Muscle layer of duodenum (tissue), 2 donors: Measurements from ENCODE around the gene SMC1B.
A peak's percentile ranks its signal among the peaks of the same experiment; 100 is the strongest.

ENCODE experiments used
- H3K27ac ChIP-seq: one replicate; pipeline ENCODE4 v1.7.0; 2013; ENCODE audit warnings: mild to moderate bottlenecking, low read length
- H3K27me3 ChIP-seq: one replicate; pipeline ENCODE4 v1.7.0; 2013; ENCODE audit warnings: low read depth, mild to moderate bottlenecking, control low read depth, low read length
- H3K36me3 ChIP-seq, 2 donors: one replicate each; pipeline ENCODE4 v1.7.0; 2013; ENCODE audit warnings: low read length in 2 of 2, control low read depth in 1 of 2, mild to moderate bottlenecking in 1 of 2; ENCODE audit not compliant: insufficient read depth in 2 of 2, control insufficient read depth in 1 of 2
- H3K4me1 ChIP-seq, 2 donors: one replicate each; pipeline ENCODE4 v1.7.0; 2013; ENCODE audit warnings: low read length in 2 of 2, mild to moderate bottlenecking in 2 of 2, control low read depth in 1 of 2, moderate library complexity in 1 of 2; ENCODE audit not compliant: insufficient read depth in 2 of 2, control insufficient read depth in 1 of 2
- H3K4me3 ChIP-seq, 2 donors: one replicate each; pipeline ENCODE4 v1.7.0; 2013; ENCODE audit warnings: low read length in 2 of 2, low read depth in 1 of 2, mild to moderate bottlenecking in 1 of 2
- H3K9me3 ChIP-seq, 2 donors: one replicate each; pipeline ENCODE4 v1.7.0; 2013; ENCODE audit warnings: low read length in 2 of 2, control low read depth in 1 of 2, mild to moderate bottlenecking in 1 of 2; ENCODE audit not compliant: control insufficient read depth in 1 of 2
- donor health status: healthy.

Gene SMC1B

GRCh38 chr22:45316796-45317526 lies 96.4 kb downstream of the SMC1B start:
- no peaks in the 10 kb centered on the region for H3K36me3 ChIP-seq
- no peaks in the 10 kb centered on the region for H3K9me3 ChIP-seq
- H3K27ac ChIP-seq = peak overlapping the region; percentile 67
- H3K4me3 ChIP-seq = no peak overlapping the region
- H3K4me1 ChIP-seq = peaks cover 11 to 18% of the 10 kb centered on the region in 2 donors
- H3K27me3 ChIP-seq = no peaks in the 10 kb centered on the region

DNA sequence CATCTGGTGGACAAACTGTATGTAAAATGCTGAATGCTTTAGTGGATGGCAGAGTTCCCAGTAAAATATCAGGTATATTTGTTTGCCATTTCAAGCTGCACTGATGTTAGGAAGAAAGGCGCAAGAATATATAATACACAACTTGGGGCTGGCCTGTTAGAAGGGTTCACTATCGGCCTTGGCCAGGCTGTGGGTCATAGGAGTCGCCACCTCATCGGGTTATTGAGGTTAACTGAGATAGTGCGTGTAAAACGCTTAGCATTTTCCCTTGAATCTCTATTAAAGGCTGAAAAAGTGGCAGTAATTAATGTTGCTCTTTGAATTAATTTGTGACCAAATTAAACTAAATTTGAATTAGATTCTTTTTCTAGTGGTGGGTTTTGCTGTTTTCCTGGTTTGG lies 98.6 kb downstream of the SMC1B start:
- H3K4me1 ChIP-seq = peaks cover 16 to 28% of the 10 kb centered on the region in 2 donors
- no peak overlapping the region for H3K4me3 ChIP-seq
- no peaks in the 10 kb centered on the region for H3K36me3 ChIP-seq
- no peak overlapping the region for H3K27ac ChIP-seq
- no peaks in the 10 kb centered on the region for H3K9me3 ChIP-seq
- H3K27me3 ChIP-seq = no peaks in the 10 kb centered on the region

DNA sequence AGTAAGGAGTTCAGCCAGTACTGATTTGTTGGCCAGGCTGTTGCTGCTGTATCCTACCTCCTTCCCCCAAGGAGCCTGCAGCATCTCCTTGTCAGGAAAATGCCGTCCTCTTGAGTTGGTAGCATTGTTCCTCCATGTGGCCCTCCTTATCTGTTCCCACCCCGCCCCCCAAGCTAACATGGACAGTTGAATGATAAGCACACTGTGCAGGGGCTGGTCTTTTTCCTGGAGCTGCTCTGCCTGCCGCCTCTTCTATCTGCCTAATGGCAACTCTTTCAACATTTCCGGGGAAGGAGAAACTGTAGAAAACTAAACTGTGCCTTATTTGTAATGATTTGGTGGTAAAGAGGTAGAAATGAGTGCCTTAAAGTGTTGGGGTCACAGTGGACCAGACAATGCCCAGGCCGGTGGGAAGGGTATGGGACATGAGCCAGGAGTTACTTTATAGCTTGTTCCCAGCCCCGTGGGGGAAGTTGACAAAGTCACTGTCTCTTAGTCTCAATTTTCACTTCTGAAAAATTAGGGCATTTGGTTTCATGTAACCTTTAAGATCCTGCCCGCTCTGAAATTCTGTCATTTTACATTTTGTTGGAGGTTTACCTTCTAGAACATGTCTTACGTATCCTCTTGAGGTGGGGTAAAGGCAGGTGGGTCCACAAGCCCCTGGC lies 99.2 kb downstream of the SMC1B start:
- Histone ChIP-seq H3K27ac (no peak overlapping the region), H3K4me1 (peaks cover 16 to 30% of the 10 kb centered on the region in 2 donors)

DNA sequence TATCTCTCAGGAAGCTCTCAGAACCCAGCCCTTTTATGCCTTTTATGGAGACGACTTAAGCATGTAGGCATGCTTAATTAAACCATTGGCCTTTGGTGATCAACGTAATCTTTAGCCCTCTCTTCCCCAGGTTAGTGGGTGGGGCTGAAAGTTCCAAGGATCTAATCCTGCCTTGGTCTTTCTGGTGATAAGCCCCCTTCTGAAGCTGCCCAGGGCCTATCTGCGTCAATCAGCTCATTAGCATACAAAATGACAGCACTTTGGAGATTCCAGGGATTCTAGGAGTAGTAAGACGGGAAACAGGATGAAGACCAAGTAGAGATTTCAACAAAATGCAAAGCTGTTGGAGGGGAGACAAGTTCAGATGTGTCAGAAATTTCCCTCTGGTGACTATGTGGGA lies 100.5 kb downstream of the SMC1B start:
- Histone ChIP-seq H3K4me3 (no peak overlapping the region), H3K9me3 (no peaks in the 10 kb centered on the region), H3K36me3 (no peaks in the 10 kb centered on the region), H3K27me3 (no peaks in the 10 kb centered on the region), H3K4me1 (peaks cover 10 to 24% of the 10 kb centered on the region in 2 donors), H3K27ac (no peak overlapping the region)

More for the DNA sequence above, 99.2 kb downstream of the SMC1B start:
- H3K4me3 ChIP-seq = no peak overlapping the region
- H3K27me3 ChIP-seq = no peaks in the 10 kb centered on the region
- no peaks in the 10 kb centered on the region for H3K9me3 ChIP-seq
- H3K36me3 ChIP-seq = no peaks in the 10 kb centered on the region

DNA sequence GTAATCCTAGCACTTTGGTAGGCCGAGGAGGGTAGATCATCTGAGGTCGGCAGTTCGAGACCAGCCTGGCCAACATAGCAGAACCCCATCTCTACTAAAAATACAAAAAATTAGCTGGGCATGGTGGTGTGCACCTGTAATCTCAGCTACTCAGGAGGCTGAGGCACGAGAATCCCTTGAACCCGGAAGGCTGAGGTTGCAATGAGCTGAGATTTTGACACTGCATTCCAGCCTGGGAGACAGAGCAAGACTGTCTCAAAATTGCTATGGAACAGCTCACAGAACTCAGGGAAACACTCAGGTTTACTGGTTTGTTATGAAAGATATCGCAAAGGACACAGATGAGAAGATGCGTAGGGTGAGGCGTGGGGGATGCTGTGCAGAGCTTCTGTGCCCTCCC lies 101.0 kb downstream of the SMC1B start:
- Histone ChIP-seq H3K9me3 (no peaks in the 10 kb centered on the region), H3K36me3 (no peaks in the 10 kb centered on the region), H3K4me3 (no peak overlapping the region)

GRCh38 chr22:45310977-45311531 lies 102.3 kb downstream of the SMC1B start:
- Histone ChIP-seq H3K9me3 (no peaks in the 10 kb centered on the region), H3K4me1 (peaks cover 5 to 18% of the 10 kb centered on the region in 2 donors), H3K4me3 (peak overlapping the region; percentile 74 to 86), H3K36me3 (no peaks in the 10 kb centered on the region), H3K27ac (peak overlapping the region; percentile 39), H3K27me3 (no peaks in the 10 kb centered on the region)

More for the DNA sequence above, 101.0 kb downstream of the SMC1B start:
- Histone ChIP-seq H3K4me1 (peaks cover 6 to 20% of the 10 kb centered on the region in 2 donors), H3K27me3 (no peaks in the 10 kb centered on the region), H3K27ac (no peak overlapping the region)

DNA sequence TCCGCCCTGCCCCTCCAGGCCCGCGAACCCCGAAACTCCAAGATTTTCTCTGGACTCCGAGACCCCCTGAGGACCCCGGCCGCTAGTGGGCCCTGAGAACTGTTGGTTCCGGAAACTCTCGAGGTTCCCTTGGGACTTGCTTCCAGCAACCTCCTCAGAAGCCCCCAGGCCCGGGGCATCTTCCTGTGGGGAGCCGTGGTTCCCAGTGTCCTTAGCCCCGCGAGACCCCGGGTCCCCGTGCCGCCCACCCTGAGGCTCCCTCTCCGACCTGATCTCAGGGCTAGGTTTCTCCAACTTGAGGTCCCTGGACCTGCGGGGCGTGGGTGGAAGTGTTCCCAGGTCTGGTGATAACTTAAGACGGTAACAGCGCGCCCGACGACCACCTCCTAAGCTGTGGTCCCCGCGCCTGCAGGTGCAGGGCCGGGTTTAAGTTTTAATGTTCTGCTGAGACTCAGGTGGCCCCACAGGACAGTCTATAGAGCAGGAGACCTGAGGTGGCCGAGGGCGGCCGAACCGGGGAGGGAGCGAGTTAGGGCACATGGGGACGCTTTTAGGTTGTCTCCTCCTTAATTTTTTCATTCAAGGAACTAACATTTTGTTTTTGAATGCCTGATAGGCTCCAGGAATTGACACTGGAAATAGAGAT lies 102.9 kb downstream of the SMC1B start:
- H3K36me3 ChIP-seq = no peaks in the 10 kb centered on the region

DNA sequence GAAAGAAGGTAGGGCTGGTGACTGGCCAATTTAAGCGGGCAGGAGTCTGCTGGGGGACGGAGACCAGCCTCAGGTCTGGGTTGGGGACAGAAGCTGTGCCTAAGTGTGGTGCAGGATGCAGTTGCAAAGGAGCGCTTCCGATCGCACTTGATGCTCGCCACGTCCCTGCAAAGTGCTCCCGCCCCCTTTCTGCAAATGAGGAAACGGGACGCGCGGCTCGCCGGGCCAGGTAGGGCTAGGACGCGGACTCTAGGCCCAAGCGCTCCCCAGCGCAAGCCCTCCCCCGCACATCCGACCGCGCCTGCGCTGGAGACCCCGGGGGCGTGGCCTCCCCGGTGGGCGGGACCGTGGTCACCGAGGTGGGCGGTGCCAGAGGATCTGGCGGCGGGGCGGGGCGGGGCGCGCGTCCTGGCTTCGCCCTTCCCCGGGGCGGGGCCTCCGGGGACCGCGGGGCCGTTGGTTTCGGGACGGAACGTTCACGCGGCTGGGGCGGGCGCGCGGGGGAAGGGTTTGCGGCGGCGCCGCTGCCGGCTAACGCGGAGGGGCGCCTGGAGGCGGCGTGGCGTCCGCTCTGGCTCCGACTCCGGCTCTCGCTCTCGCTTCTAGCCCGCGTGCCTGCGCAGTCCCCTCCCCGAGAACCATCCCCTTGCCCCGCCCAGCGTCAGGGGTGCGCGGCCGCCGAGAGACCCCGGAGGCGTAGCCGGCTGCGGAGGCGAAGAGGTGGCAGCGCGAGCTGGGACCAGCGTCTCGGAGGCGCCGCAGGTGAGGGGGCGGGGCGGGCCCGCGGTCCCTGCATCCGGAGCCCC lies 103.8 kb downstream of the SMC1B start, which contains the start of gene FAM118A:
TSS of gene FAM118A (plus strand) at position 513 of the 806 bp plus-strand sequence. CDS start 12,446 bp downstream, outside the sequence.
- Histone ChIP-seq H3K36me3 (no peaks in the 10 kb centered on the region), H3K4me1 (peaks cover 5 to 18% of the 10 kb centered on the region in 2 donors), H3K27me3 (no peaks in the 10 kb centered on the region), H3K4me3 (peak within 1 kb of the TSS; percentile 74 to 86), H3K9me3 (no peaks in the 10 kb centered on the region), H3K27ac (peak within 1 kb of the TSS; percentile 69)

More for the DNA sequence above, 102.9 kb downstream of the SMC1B start:
- peak overlapping the region; percentile 74 to 86 for H3K4me3 ChIP-seq
- H3K27me3 ChIP-seq = no peaks in the 10 kb centered on the region
- peaks cover 5 to 18% of the 10 kb centered on the region in 2 donors for H3K4me1 ChIP-seq
- H3K27ac ChIP-seq = peak overlapping the region; percentile 39
- H3K9me3 ChIP-seq = no peaks in the 10 kb centered on the region

DNA sequence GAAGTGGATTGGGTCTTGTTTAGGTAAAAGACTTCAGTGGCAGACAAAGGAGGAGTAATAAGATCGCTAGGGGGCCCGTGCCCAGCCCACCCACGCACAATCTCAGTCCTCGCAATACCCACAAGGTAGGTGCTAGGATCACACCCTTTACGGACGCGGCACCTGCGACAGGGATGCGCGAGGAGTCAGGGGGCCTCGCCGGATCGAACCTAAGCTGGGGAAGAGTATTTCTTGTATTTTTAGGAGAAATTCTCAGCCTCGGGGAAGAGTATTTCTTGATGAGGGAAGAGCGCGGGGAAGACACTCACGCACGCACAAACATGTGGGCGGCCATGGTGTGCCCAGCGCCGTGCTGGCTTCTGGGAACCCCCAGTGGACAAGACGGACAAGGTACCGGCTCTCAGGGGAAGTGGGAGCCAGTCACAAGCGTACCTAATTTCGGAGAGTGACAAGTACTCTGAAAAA lies 104.4 kb downstream of the SMC1B start:
- no peaks in the 10 kb centered on the region for H3K36me3 ChIP-seq
- H3K27me3 ChIP-seq = no peaks in the 10 kb centered on the region
- H3K4me3 ChIP-seq = peak overlapping the region; percentile 63 to 86
- no peaks in the 10 kb centered on the region for H3K9me3 ChIP-seq
- H3K4me1 ChIP-seq = peaks cover 5 to 18% of the 10 kb centered on the region in 2 donors
- peak overlapping the region; percentile 69 for H3K27ac ChIP-seq

DNA sequence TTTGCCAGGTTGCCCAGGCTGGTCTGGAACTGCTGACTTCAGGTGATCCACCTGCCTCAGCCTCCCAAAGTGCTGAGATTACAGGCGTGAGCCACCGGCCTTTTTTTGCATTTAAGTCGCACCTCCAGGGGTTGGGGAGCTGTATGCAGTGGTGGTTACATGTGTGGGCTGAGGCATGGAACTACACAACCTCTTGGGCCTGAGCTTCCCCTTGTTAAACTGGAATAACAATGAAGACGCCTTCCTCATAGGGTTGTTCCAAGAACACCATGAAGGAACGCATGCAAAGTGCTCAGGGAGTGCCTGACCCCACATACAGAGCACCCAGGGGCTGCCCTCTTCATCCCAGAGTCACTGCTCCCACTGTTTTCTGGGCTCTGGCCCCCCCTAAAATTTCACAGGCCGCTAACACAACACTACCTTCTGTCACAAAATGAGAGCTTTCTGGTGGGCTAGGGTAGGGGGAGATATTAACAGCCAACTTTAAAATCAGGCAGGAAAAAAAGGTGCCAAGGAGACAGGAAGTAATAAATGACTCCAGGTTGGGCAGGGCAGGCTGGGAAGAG lies 104.9 kb downstream of the SMC1B start:
- no peak overlapping the region for H3K27ac ChIP-seq
- no peaks in the 10 kb centered on the region for H3K36me3 ChIP-seq
- H3K4me1 ChIP-seq = peaks cover 5 to 18% of the 10 kb centered on the region in 2 donors
- no peaks in the 10 kb centered on the region for H3K9me3 ChIP-seq
- no peaks in the 10 kb centered on the region for H3K27me3 ChIP-seq
- H3K4me3 ChIP-seq = peak overlapping the region in 1 of 2 donors; percentile 86
